Globus pallidus (tissue), 1 donor: ENCODE results near the gene RTL10.

Experiments used
- DNase-seq: peaks from one replicate; pipeline ENCODE4 v3.0.0-alpha.2; 2015; ENCODE audit warnings: low spot score

The RTL10 gene

GRCh38 chr22:19876314-19876940 lies 21.8 kb upstream of the RTL10 start:
- no peak for DNase-seq

- no peak for DNase-seq
These were observed 21.0 kb upstream of the RTL10 start for GRCh38 chr22:19875531-19876313.

GRCh38 chr22:19875061-19875530 lies 20.4 kb upstream of the RTL10 start:
- no peak for DNase-seq

- DNase-seq = no peak
These were observed 19.8 kb upstream of the RTL10 start for GRCh38 chr22:19874307-19875060.

- DNase-seq = no peak
These were observed 19.3 kb upstream of the RTL10 start for GRCh38 chr22:19873960-19874306.

- DNase-seq = no peak
These were observed 18.7 kb upstream of the RTL10 start for GRCh38 chr22:19873138-19873959.

GRCh38 chr22:19872779-19873137 lies 18.1 kb upstream of the RTL10 start:
- no peak for DNase-seq

GRCh38 chr22:19871845-19872778 lies 17.4 kb upstream of the RTL10 start:
- DNase-seq = no peak

GRCh38 chr22:19871023-19871844 lies 16.6 kb upstream of the RTL10 start:
- DNase-seq = no peak

- DNase-seq = no peak
These were observed 15.7 kb upstream of the RTL10 start for GRCh38 chr22:19870153-19871022.

- no peak for DNase-seq
These were observed 15.0 kb upstream of the RTL10 start for GRCh38 chr22:19869497-19870152.

- DNase-seq = peak; percentile 76
These were observed 14.2 kb upstream of the RTL10 start for GRCh38 chr22:19868773-19869471.

- DNase-seq = no peak
These were observed 13.7 kb upstream of the RTL10 start for GRCh38 chr22:19868333-19868732.

- no peak for DNase-seq
These were observed 12.9 kb upstream of the RTL10 start for GRCh38 chr22:19867617-19868016.

- DNase-seq = no peak
These were observed 12.0 kb upstream of the RTL10 start for GRCh38 chr22:19866665-19867009.

GRCh38 chr22:19865141-19865829 lies 10.6 kb upstream of the RTL10 start:
- no peak for DNase-seq

- DNase-seq = no peak
These were observed 9.9 kb upstream of the RTL10 start for GRCh38 chr22:19864538-19865106.
